ENCODE data around the gene PTPRU.

GRCh38 chr1:29243871-29244200, 7.5 kb downstream of the PTPRU start:
- TF ChIP-seq, protein P1, sequence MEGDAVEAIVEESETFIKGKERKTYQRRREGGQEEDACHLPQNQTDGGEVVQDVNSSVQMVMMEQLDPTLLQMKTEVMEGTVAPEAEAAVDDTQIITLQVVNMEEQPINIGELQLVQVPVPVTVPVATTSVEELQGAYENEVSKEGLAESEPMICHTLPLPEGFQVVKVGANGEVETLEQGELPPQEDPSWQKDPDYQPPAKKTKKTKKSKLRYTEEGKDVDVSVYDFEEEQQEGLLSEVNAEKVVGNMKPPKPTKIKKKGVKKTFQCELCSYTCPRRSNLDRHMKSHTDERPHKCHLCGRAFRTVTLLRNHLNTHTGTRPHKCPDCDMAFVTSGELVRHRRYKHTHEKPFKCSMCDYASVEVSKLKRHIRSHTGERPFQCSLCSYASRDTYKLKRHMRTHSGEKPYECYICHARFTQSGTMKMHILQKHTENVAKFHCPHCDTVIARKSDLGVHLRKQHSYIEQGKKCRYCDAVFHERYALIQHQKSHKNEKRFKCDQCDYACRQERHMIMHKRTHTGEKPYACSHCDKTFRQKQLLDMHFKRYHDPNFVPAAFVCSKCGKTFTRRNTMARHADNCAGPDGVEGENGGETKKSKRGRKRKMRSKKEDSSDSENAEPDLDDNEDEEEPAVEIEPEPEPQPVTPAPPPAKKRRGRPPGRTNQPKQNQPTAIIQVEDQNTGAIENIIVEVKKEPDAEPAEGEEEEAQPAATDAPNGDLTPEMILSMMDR (IDR thresholded peaks at IDR 0.05), result no peak
- no peak for TF ChIP-seq POLR2A (IDR thresholded peaks at IDR 0.05)
- no peak for TF ChIP-seq POLR2AphosphoS5 (IDR thresholded peaks at IDR 0.05)
- no peak for TF ChIP-seq EP300 (IDR thresholded peaks at IDR 0.05)

Measured in upper lobe of left lung (tissue), 4 donors.